WTC11 (cell line): ENCODE results near the gene CLEC6A. TPM values are rescaled to one million over a fixed set of nuclear protein-coding genes. Genes with fewer than 3 reads are reported as not detected.

ENCODE experiments used
- ATAC-seq: fragments of 200-7000 bp; cut with Tn5 transposase; 2 replicates; pipeline ENCODE4 v1.10.0; 2021; ENCODE audit warnings: mild to moderate bottlenecking, moderate library complexity
- CTCF ChIA-PET: fragments of 300-600 bp; sonication (Branson Sonifier 250); formaldehyde crosslinking; loops from one replicate; lab custom pipeline; 2021; ENCODE audit warnings: antibody characterized with exemption; lab: Charles Lee
- POLR2A ChIA-PET: fragments of 350-600 bp; sonication (Branson Sonifier 250); formaldehyde crosslinking; loops from one replicate; lab custom pipeline; 2021; ENCODE audit warnings: antibody characterized with exemption; lab: Charles Lee
- DNase-seq: peaks from one replicate; pipeline ENCODE4 v3.0.0; 2021; ENCODE audit warnings: low spot score
- H3K27ac Mint-ChIP-seq: 2 replicates; pipeline ENCODE4 v1.8.0; 2021; ENCODE audit warnings: mixed read lengths
- H3K27me3 Mint-ChIP-seq: 2 replicates; pipeline ENCODE4 v1.8.0; 2021; ENCODE audit warnings: low read depth, mild to moderate bottlenecking, moderate library complexity, mixed read lengths
- H3K36me3 Mint-ChIP-seq: 2 replicates; pipeline ENCODE4 v1.8.0; 2021; ENCODE audit warnings: mixed read lengths
- H3K4me1 Mint-ChIP-seq: 2 replicates; pipeline ENCODE4 v1.8.0; 2022; ENCODE audit warnings: mixed read lengths
- H3K4me3 Mint-ChIP-seq: 2 replicates; pipeline ENCODE4 v1.8.0; 2021; ENCODE audit warnings: mild to moderate bottlenecking, moderate library complexity, mixed read lengths
- H3K9me3 Mint-ChIP-seq: 2 replicates; pipeline ENCODE4 v1.8.0; 2021; ENCODE audit warnings: mixed read lengths
- AFF4 ChIP-seq: sonication (generic); formaldehyde crosslinking; IDR thresholded peaks from 2 replicates; pipeline ENCODE4 v1.8.1; 2023; ENCODE audit warnings: mild to moderate bottlenecking, missing genetic modification reagents, borderline replicate concordance
- CBFB ChIP-seq: sonication (generic); formaldehyde crosslinking; IDR thresholded peaks from 2 replicates; pipeline ENCODE4 v1.8.1; 2022; ENCODE audit warnings: mild to moderate bottlenecking, low read depth, missing genetic modification reagents
- CDX4 ChIP-seq: fragments of 250-450 bp; sonication (Bioruptor Pico); IDR thresholded peaks from 2 replicates; pipeline ENCODE4 v1.9.0; 2021; ENCODE audit warnings: moderate library complexity, mild to moderate bottlenecking, inconsistent platforms, borderline replicate concordance
- CTCF ChIP-seq: fragments of 200-600 bp; IDR thresholded peaks from 2 replicates; pipeline ENCODE4 v1.8.0; 2022; ENCODE audit warnings: antibody characterized with exemption
- ELF4 ChIP-seq: sonication (generic); formaldehyde crosslinking; IDR thresholded peaks from 2 replicates; pipeline ENCODE4 v1.8.1; 2022; ENCODE audit warnings: low read depth, mild to moderate bottlenecking, moderate library complexity, missing genetic modification reagents
- ETV6 ChIP-seq: sonication (generic); formaldehyde crosslinking; IDR thresholded peaks from 2 replicates; pipeline ENCODE4 v1.8.1; 2022; ENCODE audit warnings: mild to moderate bottlenecking, missing genetic modification reagents
- OVOL2 ChIP-seq: fragments of 250-450 bp; sonication (Bioruptor Pico); IDR thresholded peaks from 2 replicates; pipeline ENCODE4 v1.9.0; 2021; ENCODE audit warnings: mild to moderate bottlenecking, borderline replicate concordance
- PRRX2 ChIP-seq: fragments of 250-450 bp; sonication (Bioruptor Pico); IDR thresholded peaks from 2 replicates; pipeline ENCODE4 v1.8.0; 2021; ENCODE audit warnings: mild to moderate bottlenecking
- SMAD3 ChIP-seq: sonication (generic); formaldehyde crosslinking; IDR thresholded peaks from 2 replicates; pipeline ENCODE4 v1.8.0; 2022; ENCODE audit warnings: missing genetic modification reagents, mild to moderate bottlenecking, borderline replicate concordance
- TEAD1 ChIP-seq: sonication (generic); formaldehyde crosslinking; IDR thresholded peaks from 2 replicates; pipeline ENCODE4 v1.8.0; 2022; ENCODE audit warnings: mild to moderate bottlenecking, missing genetic modification reagents
- ZBTB43 ChIP-seq: sonication (generic); formaldehyde crosslinking; IDR thresholded peaks from 2 replicates; pipeline ENCODE4 v1.8.1; 2023; ENCODE audit warnings: mild to moderate bottlenecking, missing genetic modification reagents
- ZNF532 ChIP-seq: fragments of 250-450 bp; sonication (Bioruptor Pico); IDR thresholded peaks from 2 replicates; pipeline ENCODE4 v1.9.0; 2021; ENCODE audit warnings: mild to moderate bottlenecking, borderline replicate concordance
- total RNA-seq: library from RNA; stranded (reverse); gene quantifications from 3 replicates; pipeline ENCODE4 v1.2.3, GENCODE V29; 2021

The CLEC6A gene
- total RNA-seq, 1 experiment from 2014 or later = 0.20 TPM

GRCh38 chr12:8508910-8509841 lies 53.4 kb downstream of the CLEC6A start:
- POLR2A ChIA-PET = no interaction called here
- TF ChIP-seq CDX4 (CRISPR knock-in tag) (no peak), CBFB (CRISPR knock-in tag) (no peak), ZNF532 (CRISPR knock-in tag) (no peak)
- Mint-ChIP-seq H3K4me1 (peaks cover 21% of the 10 kb centered on the region), H3K27me3 (no peaks in the 10 kb centered on the region; the same call in 1 of the 2 replicates), H3K9me3 (peaks cover 3% of the 10 kb centered on the region; the same call in 1 of the 2 replicates), H3K4me3 (no peak overlapping the region), H3K36me3 (no peaks in the 10 kb centered on the region), H3K27ac (no peak overlapping the region)
- ATAC-seq (peak; percentile 66), DNase-seq (no peak)
- CTCF ChIA-PET = interaction anchor here (0.6 to 2.3 kb wide), 5 partner anchors 10 to 351 kb away, joined by 3 to 10 read pairs (median 3); no protein-coding TSS in a partner anchor

GRCh38 chr12:8513256-8513655 lies 57.5 kb downstream of the CLEC6A start, which contains the start of gene CLEC4D:
TSS of gene CLEC4D (plus strand) at chr12:8513503. CDS start at chr12:8513733, 230 bp downstream.
- CTCF ChIA-PET = interaction anchor here (1.4 kb wide), 1 partner anchor 31 kb away, joined by 4 read pairs; no protein-coding TSS in a partner anchor
- no peaks in the 10 kb centered on the region for H3K9me3 Mint-ChIP-seq
- TF ChIP-seq SMAD3 (CRISPR knock-in tag) = no peak
- no peak for TF ChIP-seq TEAD1
- no peak for TF ChIP-seq AFF4 (CRISPR knock-in tag)
- no peak for TF ChIP-seq ELF4 (CRISPR knock-in tag)
- TF ChIP-seq PRRX2 (CRISPR knock-in tag) = no peak
- no peak for TF ChIP-seq ETV6 (CRISPR knock-in tag)
- DNase-seq (no peak), ATAC-seq (no peak)
- no peaks in the 10 kb centered on the region for H3K27me3 Mint-ChIP-seq
- POLR2A ChIA-PET = no interaction called here
- peaks cover 17% of the 10 kb centered on the region for H3K4me1 Mint-ChIP-seq
- H3K4me3 Mint-ChIP-seq = no peak within 1 kb of the TSS
- no peak within 1 kb of the TSS for H3K27ac Mint-ChIP-seq
- no peaks in the 10 kb centered on the region for H3K36me3 Mint-ChIP-seq

GRCh38 chr12:8517971-8518370 lies 62.2 kb downstream of the CLEC6A start:
- CTCF ChIA-PET = interaction anchor here (1.7 kb wide), 1 partner anchor 26 kb away, joined by 5 read pairs; no protein-coding TSS in a partner anchor
- H3K27ac Mint-ChIP-seq = no peak overlapping the region

More at GRCh38 chr12:8517971-8518370, 62.2 kb downstream of the CLEC6A start:
- ATAC-seq (no peak), DNase-seq (no peak)
- POLR2A ChIA-PET = no interaction called here
- H3K27me3 Mint-ChIP-seq = no peaks in the 10 kb centered on the region
- peaks cover 5% of the 10 kb centered on the region for H3K9me3 Mint-ChIP-seq
- no peaks in the 10 kb centered on the region for H3K4me1 Mint-ChIP-seq
- TF ChIP-seq ZBTB43 (CRISPR knock-in tag) (no peak), ZNF532 (CRISPR knock-in tag) (no peak), CTCF (no peak), OVOL2 (no peak)
- H3K4me3 Mint-ChIP-seq = no peak overlapping the region
- H3K36me3 Mint-ChIP-seq = no peaks in the 10 kb centered on the region
